HG03103 (cell line): ENCODE data around the gene KDM6B.
A peak's percentile ranks its signal among the peaks of the same experiment; 100 is the strongest.
"Not testable (repeated sequence)": the region's sequence is repeated elsewhere in the genome, so short reads cannot be mapped to it uniquely, and the experiment has no call there.

ENCODE experiments used
- ATAC-seq: cut with Tn5 transposase; IDR thresholded peaks from one replicate; pipeline ENCODE4 v1.9.1; 2021; ENCODE audit warnings: low read depth; ENCODE audit not compliant: unreplicated experiment

KDM6B gene

GRCh38 chr17:7851438-7852261 is 17.6 kb downstream of the KDM6B start:
- peak; percentile 68 for ATAC-seq

DNA sequence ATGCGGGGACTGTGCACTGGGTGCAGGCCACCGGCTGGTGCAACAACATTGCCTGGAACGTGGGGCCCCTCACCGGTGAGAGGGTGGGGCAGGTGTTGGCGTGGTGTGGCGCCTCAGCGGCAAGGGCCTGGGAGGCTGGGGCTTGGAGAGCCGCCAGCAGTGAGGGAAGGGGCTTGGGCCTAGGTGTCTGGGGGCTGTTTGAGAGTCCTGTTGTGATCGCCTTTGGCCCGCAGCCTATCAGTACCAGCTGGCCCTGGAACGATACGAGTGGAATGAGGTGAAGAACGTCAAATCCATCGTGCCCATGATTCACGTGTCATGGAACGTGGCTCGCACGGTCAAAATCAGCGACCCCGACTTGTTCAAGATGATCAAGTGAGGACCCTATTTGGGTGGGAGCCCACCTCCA is 18.2 kb downstream of the KDM6B start:
- no peak for ATAC-seq

DNA sequence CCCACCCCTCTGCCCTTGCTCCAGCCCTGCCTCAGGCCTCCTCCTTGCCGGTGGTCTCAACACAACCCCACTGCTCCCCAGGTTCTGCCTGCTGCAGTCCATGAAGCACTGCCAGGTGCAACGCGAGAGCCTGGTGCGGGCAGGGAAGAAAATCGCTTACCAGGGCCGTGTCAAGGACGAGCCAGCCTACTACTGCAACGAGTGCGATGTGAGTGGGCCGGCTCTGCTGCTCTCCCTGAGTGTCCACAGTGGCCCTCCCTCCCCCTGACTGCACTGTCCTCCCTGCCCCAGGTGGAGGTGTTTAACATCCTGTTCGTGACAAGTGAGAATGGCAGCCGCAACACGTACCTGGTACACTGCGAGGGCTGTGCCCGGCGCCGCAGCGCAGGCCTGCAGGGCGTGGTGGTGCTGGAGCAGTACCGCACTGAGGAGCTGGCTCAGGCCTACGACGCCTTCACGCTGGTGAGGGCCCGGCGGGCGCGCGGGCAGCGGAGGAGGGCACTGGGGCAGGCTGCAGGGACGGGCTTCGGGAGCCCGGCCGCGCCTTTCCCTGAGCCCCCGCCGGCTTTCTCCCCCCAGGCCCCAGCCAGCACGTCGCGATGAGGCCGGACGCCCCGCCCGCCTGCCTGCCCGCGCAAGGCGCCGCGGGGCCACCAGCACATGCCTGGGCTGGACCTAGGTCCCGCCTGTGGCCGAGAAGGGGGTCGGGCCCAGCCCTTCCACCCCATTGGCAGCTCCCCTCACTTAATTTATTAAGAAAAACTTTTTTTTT is 19.1 kb downstream of the KDM6B start:
- ATAC-seq = no peak

DNA sequence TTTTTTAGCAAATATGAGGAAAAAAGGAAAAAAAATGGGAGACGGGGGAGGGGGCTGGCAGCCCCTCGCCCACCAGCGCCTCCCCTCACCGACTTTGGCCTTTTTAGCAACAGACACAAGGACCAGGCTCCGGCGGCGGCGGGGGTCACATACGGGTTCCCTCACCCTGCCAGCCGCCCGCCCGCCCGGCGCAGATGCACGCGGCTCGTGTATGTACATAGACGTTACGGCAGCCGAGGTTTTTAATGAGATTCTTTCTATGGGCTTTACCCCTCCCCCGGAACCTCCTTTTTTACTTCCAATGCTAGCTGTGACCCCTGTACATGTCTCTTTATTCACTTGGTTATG is 19.6 kb downstream of the KDM6B start:
- ATAC-seq = no peak

DNA sequence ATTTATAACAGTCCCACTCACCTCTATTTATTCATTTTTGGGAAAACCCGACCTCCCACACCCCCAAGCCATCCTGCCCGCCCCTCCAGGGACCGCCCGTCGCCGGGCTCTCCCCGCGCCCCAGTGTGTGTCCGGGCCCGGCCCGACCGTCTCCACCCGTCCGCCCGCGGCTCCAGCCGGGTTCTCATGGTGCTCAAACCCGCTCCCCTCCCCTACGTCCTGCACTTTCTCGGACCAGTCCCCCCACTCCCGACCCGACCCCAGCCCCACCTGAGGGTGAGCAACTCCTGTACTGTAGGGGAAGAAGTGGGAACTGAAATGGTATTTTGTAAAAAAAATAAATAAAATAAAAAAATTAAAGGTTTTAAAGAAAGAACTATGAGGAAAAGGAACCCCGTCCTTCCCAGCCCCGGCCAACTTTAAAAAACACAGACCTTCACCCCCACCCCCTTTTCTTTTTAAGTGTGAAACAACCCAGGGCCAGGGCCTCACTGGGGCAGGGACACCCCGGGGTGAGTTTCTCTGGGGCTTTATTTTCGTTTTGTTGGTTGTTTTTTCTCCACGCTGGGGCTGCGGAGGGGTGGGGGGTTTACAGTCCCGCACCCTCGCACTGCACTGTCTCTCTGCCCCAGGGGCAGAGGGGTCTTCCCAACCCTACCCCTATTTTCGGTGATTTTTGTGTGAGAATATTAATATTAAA is 20.2 kb downstream of the KDM6B start:
- no peak for ATAC-seq

DNA sequence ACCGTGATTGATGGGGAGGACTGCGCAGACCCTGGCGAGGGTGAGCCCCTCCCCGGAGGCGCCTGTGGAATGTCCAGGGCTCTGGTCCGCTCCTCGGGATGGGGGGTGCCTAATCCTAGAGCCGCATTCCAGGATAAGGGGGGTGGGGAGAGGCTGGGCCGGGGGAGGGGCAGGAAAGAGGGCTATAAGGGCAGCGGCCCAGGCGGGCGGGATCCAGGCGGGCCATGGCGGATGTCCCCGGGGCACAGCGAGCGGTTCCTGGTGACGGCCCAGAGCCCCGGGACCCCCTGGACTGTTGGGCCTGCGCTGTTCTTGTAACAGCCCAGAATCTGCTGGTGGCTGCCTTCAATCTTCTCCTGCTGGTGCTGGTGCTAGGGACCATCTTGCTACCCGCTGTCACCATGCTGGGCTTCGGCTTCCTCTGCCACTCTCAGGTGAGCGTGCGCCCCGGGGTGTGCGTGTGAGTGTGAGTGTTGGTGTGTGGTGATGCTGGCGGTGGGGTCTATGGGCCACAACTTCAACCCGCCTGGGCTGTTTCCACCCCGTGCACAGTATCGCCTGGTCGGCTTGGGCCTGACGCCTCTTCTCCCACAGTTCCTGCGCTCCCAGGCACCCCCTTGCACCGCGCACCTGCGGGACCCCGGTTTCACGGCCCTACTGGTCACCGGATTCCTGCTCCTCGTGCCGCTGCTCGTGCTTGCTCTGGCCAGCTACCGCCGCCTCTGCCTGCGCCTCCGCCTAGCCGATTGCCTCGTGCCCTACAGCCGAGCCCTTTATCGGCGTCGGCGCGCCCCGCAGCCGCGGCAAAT is 21.0 kb downstream of the KDM6B start, which contains the start of gene TMEM88:
Gene TMEM88 (plus strand): TSS at position 216 of the 809 bp plus-strand sequence. CDS start 9 bp downstream, at position 225.
- no peak for ATAC-seq

DNA sequence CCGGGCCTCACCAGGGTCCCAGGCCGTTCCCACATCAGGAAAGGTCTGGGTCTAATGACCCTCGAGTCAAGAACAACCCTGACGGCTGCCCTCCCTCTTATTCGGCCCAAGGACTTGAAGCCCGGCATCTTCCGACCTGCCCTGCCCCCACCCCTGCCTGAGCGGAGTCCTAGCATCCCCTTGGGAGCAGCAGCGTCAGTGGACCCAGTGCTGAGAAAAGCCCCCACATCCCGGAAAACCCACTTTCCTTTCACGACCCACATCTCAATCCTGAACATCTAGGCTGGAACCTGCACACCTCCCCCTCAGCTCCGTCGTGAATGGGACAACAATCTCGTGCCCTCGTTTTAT is 21.6 kb downstream of the KDM6B start:
- ATAC-seq = no peak

DNA sequence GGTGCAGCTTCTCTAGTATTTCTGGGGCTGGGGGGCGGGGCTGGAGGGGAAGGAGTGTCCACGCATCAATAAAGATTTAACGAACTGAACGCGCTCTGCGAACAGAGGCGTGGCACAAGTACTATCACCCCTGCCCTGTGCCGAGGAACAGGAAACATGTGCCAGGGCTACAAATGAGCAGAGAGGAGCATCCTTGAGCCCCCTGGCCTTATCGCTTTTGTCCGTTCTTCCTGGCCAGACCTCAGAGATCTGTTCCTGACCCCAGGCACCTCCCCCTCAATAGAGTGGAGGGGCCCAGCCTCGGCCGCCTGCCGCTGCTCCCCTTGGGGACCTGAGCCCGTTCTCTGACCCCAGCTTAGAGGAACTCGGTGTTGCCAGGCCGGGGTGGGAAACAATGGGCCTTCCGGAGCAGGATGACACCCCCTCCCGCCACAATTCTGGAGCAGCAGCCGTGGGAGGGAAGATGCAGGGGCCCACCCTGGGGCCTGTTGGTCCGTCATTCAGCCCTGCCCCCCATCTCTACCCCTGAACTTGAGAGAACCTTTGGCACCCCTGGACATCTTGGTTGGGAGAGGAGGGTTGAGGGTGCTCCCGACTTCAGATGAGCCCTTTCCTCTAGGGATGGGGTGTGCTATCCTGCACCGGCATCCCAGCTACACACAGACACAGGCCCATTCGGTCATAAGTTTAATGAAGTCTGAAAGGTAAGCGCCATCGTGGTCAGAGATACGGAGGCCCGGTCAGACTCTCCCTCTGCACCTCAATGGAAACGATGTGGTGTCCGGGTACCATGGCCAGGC is 22.2 kb downstream of the KDM6B start:
- ATAC-seq = no peak

- ATAC-seq = peak; percentile 68
Measured at GRCh38 chr17:7856811-7857712, 23.0 kb downstream of the KDM6B start, which contains the start of gene NAA38. NAA38 (minus strand) TSS chr17:7857559; CDS start chr17:7857463, 96 bp downstream.

DNA sequence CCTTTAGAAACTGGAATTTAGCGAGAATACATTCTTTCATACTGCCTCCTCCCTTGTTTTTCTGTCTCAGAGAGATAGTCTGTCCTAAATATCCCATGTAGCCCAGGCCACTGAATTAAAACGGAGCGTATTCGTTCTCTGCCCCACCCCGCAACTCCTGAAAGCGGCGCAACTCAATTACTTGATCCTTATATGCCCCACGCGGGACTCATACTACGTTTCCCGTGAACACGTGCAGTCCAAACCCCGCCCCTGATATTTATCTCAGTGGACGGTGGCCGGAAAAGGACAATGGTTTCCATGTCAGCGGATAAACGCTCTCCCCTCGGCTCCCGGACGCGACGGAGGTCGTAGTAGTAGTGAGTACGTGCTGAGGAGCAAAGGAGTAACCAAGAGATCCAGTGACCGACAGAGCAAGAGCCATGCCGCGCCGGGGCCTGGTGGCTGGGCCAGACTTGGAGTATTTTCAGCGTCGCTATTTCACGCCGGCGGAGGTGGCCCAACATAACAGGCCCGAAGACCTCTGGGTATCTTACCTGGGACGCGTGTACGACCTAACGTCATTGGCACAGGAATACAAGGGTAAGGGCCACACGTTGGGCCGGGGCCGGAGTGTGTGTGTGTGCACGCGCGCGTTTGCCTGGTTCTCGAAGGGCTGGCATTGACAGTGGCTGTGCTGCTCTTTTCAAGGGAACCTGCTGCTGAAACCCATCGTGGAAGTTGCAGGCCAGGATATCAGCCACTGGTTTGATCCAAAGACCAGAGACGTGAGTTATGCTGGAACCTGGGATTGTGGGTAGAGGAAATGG is 23.9 kb downstream of the KDM6B start, which contains the start of gene CYB5D1:
Gene CYB5D1 (plus strand): TSS at position 291 of the 809 bp plus-strand sequence. CDS start 132 bp downstream, at position 423.
- ATAC-seq = peak; percentile 35

DNA sequence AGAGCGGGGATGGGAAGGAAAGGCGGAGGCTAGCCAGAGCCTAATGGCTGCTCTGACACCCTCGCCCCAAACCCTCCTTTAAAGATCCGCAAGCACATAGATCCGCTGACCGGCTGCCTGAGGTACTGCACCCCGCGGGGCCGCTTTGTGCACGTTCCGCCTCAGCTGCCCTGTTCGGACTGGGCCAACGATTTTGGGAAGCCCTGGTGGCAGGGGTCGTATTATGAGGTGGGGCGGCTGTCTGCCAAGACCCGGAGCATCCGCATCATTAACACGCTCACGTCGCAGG is 24.4 kb downstream of the KDM6B start:
- no peak for ATAC-seq

DNA sequence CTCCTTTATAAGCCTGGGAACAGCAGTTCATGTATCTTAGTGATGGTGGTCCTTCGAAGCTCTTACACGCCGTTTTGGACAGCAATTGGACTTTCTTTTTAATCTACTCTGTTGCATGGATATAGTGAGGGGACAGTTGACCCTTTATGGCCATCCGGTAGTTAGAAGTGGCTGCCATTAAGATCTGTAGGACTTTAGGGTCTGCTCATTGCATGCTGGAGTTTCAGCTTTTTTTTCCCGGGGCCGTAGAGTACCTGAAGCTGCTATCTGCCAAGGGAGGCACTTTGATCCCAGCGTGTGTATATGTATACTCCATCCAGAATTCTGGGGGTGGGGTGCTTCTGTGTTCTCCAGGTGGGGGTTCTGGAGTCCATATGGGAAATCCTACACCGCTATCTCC is 25.0 kb downstream of the KDM6B start:
- ATAC-seq = no peak

GRCh38 chr17:7862692-7863437 is 28.8 kb downstream of the KDM6B start:
- ATAC-seq = no peak

GRCh38 chr17:7864384-7864783 is 30.4 kb downstream of the KDM6B start:
- not testable (repeated sequence) for ATAC-seq

DNA sequence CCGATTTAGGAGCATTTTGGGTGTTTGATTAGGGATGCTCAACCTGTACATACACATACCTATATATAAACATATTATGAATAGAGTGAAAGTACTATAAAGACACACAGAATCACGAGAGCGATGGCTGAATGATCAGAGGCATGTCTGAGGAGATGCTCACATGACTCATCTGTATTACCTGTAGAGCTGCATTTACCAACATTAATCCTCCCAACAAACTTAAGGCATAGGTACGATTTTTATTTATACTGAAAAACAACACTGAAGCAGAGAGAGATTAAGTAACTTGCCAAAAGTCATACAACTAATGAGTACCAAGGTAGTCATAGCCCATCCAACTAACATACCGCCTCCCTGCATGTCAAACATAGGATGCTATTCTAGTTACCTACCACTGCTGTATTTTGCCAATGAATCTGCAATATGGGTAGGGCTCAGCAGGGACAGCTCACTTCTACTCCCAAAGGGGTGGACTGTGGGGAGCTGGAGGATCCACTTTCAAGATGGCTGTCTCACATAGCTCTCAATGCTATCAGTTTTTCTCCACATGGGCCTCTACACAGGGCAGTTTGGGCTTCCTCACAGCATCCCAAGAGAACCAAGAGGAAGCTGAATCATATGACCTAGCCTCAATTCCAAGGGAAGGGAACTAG is 31.1 kb downstream of the KDM6B start:
- ATAC-seq = no peak

- ATAC-seq = no peak
Measured at GRCh38 chr17:7867881-7868329, 33.9 kb downstream of the KDM6B start.

- ATAC-seq = no peak
Measured at GRCh38 chr17:7873051-7873450, 39.0 kb downstream of the KDM6B start.
